ENCODE results near the gene UCHL1. TPM values are rescaled to one million over a fixed set of nuclear protein-coding genes. Genes with fewer than 3 reads are reported as not detected.

UCHL1 gene
- total RNA-seq (35.8 TPM), polyA plus RNA-seq (ENCODE audit: insufficient read depth, low read depth, low replicate concordance) (353 TPM)
- long read RNA-seq, donor 1, transcript UCHL1-209 (8 exons, 1,119 nt) = major isoform, 36 of 52 reads
- long read RNA-seq, donor 1, partial matches to known transcripts = 11 of 52 reads
- long read RNA-seq, donor 1, other reads (novel, unspliced or antisense) = 0 of 52 reads
- long read RNA-seq, donor 2, transcript UCHL1-209 (8 exons, 1,119 nt) = major isoform, 25 of 56 reads
- long read RNA-seq, donor 2, partial matches to known transcripts = 28 of 56 reads
- long read RNA-seq, donor 2, other reads (novel, unspliced or antisense) = 0 of 56 reads
- long read RNA-seq, donor 3, transcript UCHL1-209 (8 exons, 1,119 nt) = major isoform, 31 of 56 reads
- long read RNA-seq, donor 3, partial matches to known transcripts = 20 of 56 reads
- long read RNA-seq, donor 3, other reads (novel, unspliced or antisense) = 0 of 56 reads
- long read RNA-seq, donor 4, transcript UCHL1-209 (8 exons, 1,119 nt) = major isoform, 18 of 44 reads
- long read RNA-seq, donor 4, partial matches to known transcripts = 23 of 44 reads
- long read RNA-seq, donor 4, other reads (novel, unspliced or antisense) = 0 of 44 reads
- long read RNA-seq, donor 5 = 0 reads
- long read RNA-seq, donor 6, transcript UCHL1-209 (8 exons, 1,119 nt) = major isoform, 77 of 130 reads
- long read RNA-seq, donor 6, partial matches to known transcripts = 39 of 130 reads
- long read RNA-seq, donor 6, other reads (novel, unspliced or antisense) = 10 of 130 reads
- long read RNA-seq, donor 7, transcript UCHL1-209 (8 exons, 1,119 nt) = major isoform, 7 of 14 reads
- long read RNA-seq, donor 7, partial matches to known transcripts = 2 of 14 reads
- long read RNA-seq, donor 7, other reads (novel, unspliced or antisense) = 1 of 14 reads
- long read RNA-seq, donor 8, transcript UCHL1-209 (8 exons, 1,119 nt) = major isoform, 33 of 53 reads
- long read RNA-seq, donor 8, partial matches to known transcripts = 18 of 53 reads
- long read RNA-seq, donor 8, other reads (novel, unspliced or antisense) = 0 of 53 reads
- long read RNA-seq, donor 9, transcript UCHL1-209 (8 exons, 1,119 nt) = major isoform, 18 of 26 reads
- long read RNA-seq, donor 9, partial matches to known transcripts = 8 of 26 reads
- long read RNA-seq, donor 9, other reads (novel, unspliced or antisense) = 0 of 26 reads
- long read RNA-seq, donor 10, transcript UCHL1-211 (6 exons, 862 nt) = minor isoform, 5 of 55 reads
- long read RNA-seq, donor 10, transcript UCHL1-209 (8 exons, 1,119 nt) = major isoform, 31 of 55 reads
- long read RNA-seq, donor 10, partial matches to known transcripts = 15 of 55 reads
- long read RNA-seq, donor 10, other reads (novel, unspliced or antisense) = 0 of 55 reads

GRCh38 chr4:41256740-41257256 lies at the start of gene UCHL1:
Gene UCHL1 (plus strand): TSS chr4:41256928. CDS start chr4:41256977, 49 bp downstream.
- H3K4me1 ChIP-seq (ENCODE audit: control insufficient read depth in 2 of 3, insufficient read depth in 2 of 3, low read depth in 1 of 3, low read length in 3 of 3) = peaks cover 0 to 2% (median 0%) of the 10 kb centered on the region in 3 donors
- intact Hi-C loops (cut with DNase I) = no loop called here
- DNase-seq = peak in 4 of 5 donors; percentile 92 to 94 (median 93)
- H3K27ac ChIP-seq (ENCODE audit: low read depth in 2 of 2, low read length in 2 of 2) = no peak within 1 kb of the TSS
- H3K4me3 ChIP-seq (ENCODE audit: low read length in 3 of 3) = peak within 1 kb of the TSS; percentile 39 to 51 (median 45)
- H3K27me3 ChIP-seq (ENCODE audit: control insufficient read depth, insufficient read depth, low read length) = peaks cover 2% of the 10 kb centered on the region
- H3K36me3 ChIP-seq (ENCODE audit: control insufficient read depth in 2 of 3, insufficient read depth in 3 of 3, low read length in 3 of 3) = no peaks in the 10 kb centered on the region
- FAIRE-seq = no peak
- H3K9ac ChIP-seq (ENCODE audit: low read length in 3 of 3) = no peak within 1 kb of the TSS
- TF ChIP-seq CTCF (IDR thresholded peaks at IDR 0.05; ENCODE audit: borderline replicate concordance, extremely low read depth, insufficient read depth) = no peak
- no peaks in the 10 kb centered on the region for H3K9me3 ChIP-seq (ENCODE audit: control insufficient read depth in 2 of 3, insufficient read depth in 1 of 3, low read length in 3 of 3)

GRCh38 chr4:41207291-41207831 lies 49.4 kb upstream of the UCHL1 start:
- Histone ChIP-seq H3K4me1 (ENCODE audit: control insufficient read depth in 2 of 3, insufficient read depth in 2 of 3, low read depth in 1 of 3, low read length in 3 of 3) (peaks cover 0 to 26% (median 7%) of the 10 kb centered on the region in 3 donors), H3K27ac (ENCODE audit: low read depth in 2 of 2, low read length in 2 of 2) (no peak overlapping the region), H3K9ac (ENCODE audit: low read length in 3 of 3) (no peak overlapping the region), H3K9me3 (ENCODE audit: control insufficient read depth in 2 of 3, insufficient read depth in 1 of 3, low read length in 3 of 3) (no peaks in the 10 kb centered on the region), H3K27me3 (ENCODE audit: control insufficient read depth, insufficient read depth, low read length) (no peaks in the 10 kb centered on the region), H3K4me3 (ENCODE audit: low read length in 3 of 3) (no peak overlapping the region), H3K36me3 (ENCODE audit: control insufficient read depth in 2 of 3, insufficient read depth in 3 of 3, low read length in 3 of 3) (no peaks in the 10 kb centered on the region)
- intact Hi-C loops (cut with DNase I) = no loop called here
- DNase-seq = no peak
- FAIRE-seq = no peak
- TF ChIP-seq CTCF (IDR thresholded peaks at IDR 0.05; ENCODE audit: borderline replicate concordance, extremely low read depth, insufficient read depth) = no peak

DNA sequence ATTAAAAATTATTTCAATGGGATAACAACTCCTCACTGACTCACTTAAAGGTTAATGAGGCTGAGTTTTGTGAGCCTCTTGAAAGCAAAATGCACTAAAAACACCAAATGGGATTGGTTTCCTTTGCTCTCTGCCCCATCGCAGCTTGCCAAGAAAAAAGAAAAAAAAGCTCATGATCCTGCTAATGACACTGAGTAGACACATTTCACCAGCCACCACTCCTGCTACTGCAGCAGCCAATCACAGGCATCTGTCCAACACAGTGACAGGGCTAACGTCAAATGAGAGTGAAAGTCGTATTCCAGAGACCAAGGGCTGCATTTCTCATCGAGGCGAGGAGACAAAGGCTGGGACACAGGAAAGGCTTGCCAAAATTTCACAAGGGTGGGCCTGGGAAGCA lies 47.5 kb upstream of the UCHL1 start:
- H3K27me3 ChIP-seq (ENCODE audit: control insufficient read depth, insufficient read depth, low read length) = no peaks in the 10 kb centered on the region
- no peaks in the 10 kb centered on the region for H3K9me3 ChIP-seq (ENCODE audit: control insufficient read depth in 2 of 3, insufficient read depth in 1 of 3, low read length in 3 of 3)
- intact Hi-C loops (cut with DNase I) = no loop called here
- DNase-seq (no peak), FAIRE-seq (no peak)
- H3K9ac ChIP-seq (ENCODE audit: low read length in 3 of 3) = peak overlapping the region in 1 of 3 donors; percentile 13
- H3K4me3 ChIP-seq (ENCODE audit: low read length in 3 of 3) = peak overlapping the region in 2 of 3 donors; percentile 5 to 19
- peaks cover 0 to 23% (median 7%) of the 10 kb centered on the region in 3 donors for H3K4me1 ChIP-seq (ENCODE audit: control insufficient read depth in 2 of 3, insufficient read depth in 2 of 3, low read depth in 1 of 3, low read length in 3 of 3)
- no peak for TF ChIP-seq CTCF (IDR thresholded peaks at IDR 0.05; ENCODE audit: borderline replicate concordance, extremely low read depth, insufficient read depth)
- no peaks in the 10 kb centered on the region for H3K36me3 ChIP-seq (ENCODE audit: control insufficient read depth in 2 of 3, insufficient read depth in 3 of 3, low read length in 3 of 3)
- peak overlapping the region; percentile 32 to 40 for H3K27ac ChIP-seq (ENCODE audit: low read depth in 2 of 2, low read length in 2 of 2)
